Peyer's patch (tissue), 4 donors: ENCODE results near the gene SUN5. TPM values are rescaled to one million over a fixed set of nuclear protein-coding genes. Genes with fewer than 3 reads are reported as not detected.

Experiments
- DNase-seq, 3 donors: peaks; one replicate each; pipeline ENCODE4 v3.0.0-alpha.2; 2017 to 2019
- H3K27ac ChIP-seq, 4 donors: fragments of 200-600 bp; sonication (generic); one replicate each; pipeline ENCODE4 v1.5.1; 2016 to 2019
- H3K27me3 ChIP-seq, 2 donors: fragments of 200-600 bp; sonication (generic); one replicate each; pipeline ENCODE4 v1.5.1; 2019
- H3K36me3 ChIP-seq, 3 donors: fragments of 200-600 bp; sonication (generic); one replicate each; pipeline ENCODE4 v1.5.1; 2016 to 2019
- H3K4me1 ChIP-seq, 4 donors: fragments of 200-600 bp; sonication (generic); one replicate each; pipeline ENCODE4 v1.5.1; 2016 to 2019
- H3K4me3 ChIP-seq, 4 donors: fragments of 200-600 bp; sonication (generic); 1 replicate in 3 of 4; 2 replicates in 1 of 4; pipeline ENCODE4 v1.5.1; 2016 to 2019; ENCODE audit warnings: mild to moderate bottlenecking in 1 of 4
- H3K9me3 ChIP-seq, 4 donors: fragments of 200-600 bp; sonication (generic); one replicate each; pipeline ENCODE4 v1.5.1; 2016 to 2019; ENCODE audit warnings: mild to moderate bottlenecking in 1 of 4
- POLR2A ChIP-seq, 2 donors: fragments of 450-650 bp; IDR thresholded peaks; one replicate each; pipeline ENCODE4 v1.5.1; 2017; ENCODE audit warnings: antibody characterized with exemption in 2 of 2, mild to moderate bottlenecking in 2 of 2, moderate library complexity in 2 of 2
- total RNA-seq, 4 donors: library from RNA; depleted of rRNA; stranded (reverse); fragments of >200 nt; gene quantifications; one replicate each; pipeline ENCODE4 v1.1.0, GENCODE V29; 2016
- TF ChIP-seq, protein P1 (sequence below), 6 experiments: fragments of 450-650 bp in 4 of 6; fragments of 200-600 bp in 2 of 6; sonication (generic) in 1 of 6; IDR thresholded peaks; one replicate each; pipeline ENCODE4 v1.5.1; 2017 to 2019; ENCODE audit warnings: antibody characterized with exemption in 6 of 6, mild to moderate bottlenecking in 3 of 6, moderate library complexity in 1 of 6

SUN5 gene
- total RNA-seq, 4 donors from 2014 or later: not detected

DNA sequence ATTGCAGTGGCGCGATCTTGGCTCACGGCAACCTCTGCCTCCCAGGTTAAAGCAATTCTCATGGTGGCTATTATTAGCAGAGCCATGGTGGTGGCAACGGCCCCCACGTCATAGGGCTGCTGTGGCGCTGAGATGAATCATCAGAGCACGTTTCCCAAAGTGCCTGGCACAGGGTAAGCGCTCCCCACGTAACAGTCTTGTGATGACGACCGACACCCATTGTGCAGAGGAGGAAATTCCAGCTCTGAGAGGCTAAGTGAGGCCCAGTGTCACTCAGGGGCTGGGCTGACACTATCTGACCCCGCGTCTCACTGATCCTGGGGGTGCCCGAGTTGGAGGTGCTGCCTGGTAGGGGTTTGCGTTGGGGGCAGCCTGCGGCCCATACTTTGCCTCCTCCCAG, 16.2 kb downstream of the SUN5 start:
- no peak for DNase-seq
- no peaks in the 10 kb centered on the region for H3K36me3 ChIP-seq
- TF ChIP-seq POLR2A (IDR thresholded peaks at IDR 0.05): no peak
- TF ChIP-seq, protein P1, sequence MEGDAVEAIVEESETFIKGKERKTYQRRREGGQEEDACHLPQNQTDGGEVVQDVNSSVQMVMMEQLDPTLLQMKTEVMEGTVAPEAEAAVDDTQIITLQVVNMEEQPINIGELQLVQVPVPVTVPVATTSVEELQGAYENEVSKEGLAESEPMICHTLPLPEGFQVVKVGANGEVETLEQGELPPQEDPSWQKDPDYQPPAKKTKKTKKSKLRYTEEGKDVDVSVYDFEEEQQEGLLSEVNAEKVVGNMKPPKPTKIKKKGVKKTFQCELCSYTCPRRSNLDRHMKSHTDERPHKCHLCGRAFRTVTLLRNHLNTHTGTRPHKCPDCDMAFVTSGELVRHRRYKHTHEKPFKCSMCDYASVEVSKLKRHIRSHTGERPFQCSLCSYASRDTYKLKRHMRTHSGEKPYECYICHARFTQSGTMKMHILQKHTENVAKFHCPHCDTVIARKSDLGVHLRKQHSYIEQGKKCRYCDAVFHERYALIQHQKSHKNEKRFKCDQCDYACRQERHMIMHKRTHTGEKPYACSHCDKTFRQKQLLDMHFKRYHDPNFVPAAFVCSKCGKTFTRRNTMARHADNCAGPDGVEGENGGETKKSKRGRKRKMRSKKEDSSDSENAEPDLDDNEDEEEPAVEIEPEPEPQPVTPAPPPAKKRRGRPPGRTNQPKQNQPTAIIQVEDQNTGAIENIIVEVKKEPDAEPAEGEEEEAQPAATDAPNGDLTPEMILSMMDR (IDR thresholded peaks at IDR 0.05): no peak
- no peak overlapping the region for H3K4me3 ChIP-seq
- no peaks in the 10 kb centered on the region for H3K27me3 ChIP-seq
- no peaks in the 10 kb centered on the region for H3K9me3 ChIP-seq
- no peaks in the 10 kb centered on the region for H3K4me1 ChIP-seq
- no peak overlapping the region for H3K27ac ChIP-seq

DNA sequence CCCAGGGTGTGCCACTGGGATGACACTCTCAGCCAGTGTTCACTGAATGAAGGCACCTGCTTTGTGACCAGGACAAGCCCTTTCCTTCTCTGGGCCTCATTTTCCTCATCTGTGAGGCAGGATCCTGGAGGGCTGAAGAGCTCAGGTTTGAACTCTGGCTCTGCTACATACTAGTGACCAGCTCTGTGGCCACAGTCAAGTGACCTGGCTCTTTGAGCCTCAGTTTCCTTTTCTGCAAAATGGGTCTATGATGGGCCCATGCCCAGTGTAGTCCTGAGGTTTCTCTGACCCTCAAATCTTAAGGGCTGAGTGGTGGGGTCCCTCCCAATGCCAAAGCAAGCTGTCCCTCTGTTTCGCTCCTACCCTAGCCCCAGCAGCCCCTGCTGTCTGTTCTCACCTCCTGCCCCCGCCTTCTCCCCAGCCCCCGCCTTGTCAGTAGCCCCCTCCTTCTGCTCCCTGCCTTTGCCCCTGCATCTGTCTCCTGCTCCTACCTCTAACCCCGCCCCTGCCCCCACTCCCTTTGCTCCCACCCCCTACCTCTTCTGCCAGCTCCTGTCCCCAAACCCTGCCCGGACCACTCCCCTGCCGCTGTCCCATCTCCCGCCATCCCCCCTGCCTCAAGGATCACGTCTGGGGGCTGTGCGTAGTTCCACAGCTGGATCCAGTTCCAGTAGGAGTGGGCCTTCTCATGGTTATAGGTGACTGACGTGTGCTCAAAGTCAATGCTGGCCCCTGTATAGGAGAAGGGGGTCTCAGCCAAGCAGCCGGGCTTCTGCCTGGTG, 17.0 kb downstream of the SUN5 start:
- H3K27ac ChIP-seq: no peak overlapping the region
- no peak overlapping the region for H3K4me3 ChIP-seq
- no peaks in the 10 kb centered on the region for H3K9me3 ChIP-seq
- DNase-seq: no peak
- H3K4me1 ChIP-seq: no peaks in the 10 kb centered on the region
- H3K27me3 ChIP-seq: no peaks in the 10 kb centered on the region
- H3K36me3 ChIP-seq: no peaks in the 10 kb centered on the region
- TF ChIP-seq, protein P1 (IDR thresholded peaks at IDR 0.05): no peak
- no peak for TF ChIP-seq POLR2A (IDR thresholded peaks at IDR 0.05)

DNA sequence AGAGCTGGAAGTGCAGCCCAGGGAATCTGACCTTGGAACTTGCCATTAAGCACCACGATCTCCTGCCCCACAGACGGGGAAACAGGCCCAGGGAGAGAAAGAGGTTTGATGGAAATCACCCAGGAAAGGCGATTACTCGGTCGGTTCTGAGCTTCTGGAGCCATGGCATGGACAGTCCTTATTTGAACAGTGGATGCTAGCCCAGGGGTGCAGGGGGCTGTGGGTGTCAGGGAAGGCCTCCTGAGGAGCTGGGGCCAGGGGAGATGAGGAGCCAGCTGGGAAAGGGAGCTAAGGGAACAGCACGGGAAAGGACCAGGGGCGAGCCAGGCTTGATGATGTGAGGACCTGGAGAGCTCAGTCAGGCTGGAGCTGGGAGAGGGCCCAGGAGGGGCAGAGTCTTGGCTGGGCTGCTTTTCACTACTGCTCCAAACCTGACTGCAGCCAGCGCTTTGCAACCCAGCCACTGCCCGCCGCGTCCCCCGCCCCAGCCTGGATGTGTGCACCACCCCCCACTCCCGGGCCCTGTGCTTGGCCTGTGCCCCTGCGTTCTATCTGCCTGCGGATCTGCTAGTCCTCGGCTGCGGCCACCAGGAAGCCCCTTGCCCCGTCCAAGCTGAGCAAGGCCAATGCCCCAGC, 17.8 kb downstream of the SUN5 start:
- no peak overlapping the region for H3K27ac ChIP-seq

DNA sequence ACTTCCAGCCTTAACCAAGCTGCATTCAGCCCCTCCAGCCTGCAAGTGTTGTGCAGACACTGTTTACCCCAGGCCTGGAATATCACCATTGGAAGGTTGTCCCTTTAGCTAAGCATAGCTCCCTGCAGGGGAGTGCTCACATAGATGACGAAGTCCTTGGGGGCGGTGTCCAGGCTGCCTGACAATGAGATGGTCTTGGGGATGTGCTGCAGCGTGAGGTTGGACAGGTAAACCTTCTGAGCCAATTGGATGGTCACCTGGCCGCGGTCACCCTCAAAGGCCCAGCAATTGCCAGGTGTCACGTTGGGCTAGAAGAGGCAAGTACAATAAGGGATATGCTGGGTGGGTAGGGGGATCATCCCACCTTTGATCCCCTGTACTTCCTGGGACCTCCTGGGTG, 18.6 kb downstream of the SUN5 start:
- Histone ChIP-seq H3K4me3 (no peak overlapping the region), H3K27ac (no peak overlapping the region), H3K4me1 (no peaks in the 10 kb centered on the region), H3K36me3 (no peaks in the 10 kb centered on the region), H3K27me3 (no peaks in the 10 kb centered on the region), H3K9me3 (no peaks in the 10 kb centered on the region)
- DNase-seq: no peak
- TF ChIP-seq POLR2A (IDR thresholded peaks at IDR 0.05): no peak
- TF ChIP-seq, protein P1 (IDR thresholded peaks at IDR 0.05): no peak

More for the DNA sequence above, 17.8 kb downstream of the SUN5 start:
- TF ChIP-seq, protein P1 (IDR thresholded peaks at IDR 0.05): no peak
- TF ChIP-seq POLR2A (IDR thresholded peaks at IDR 0.05): no peak
- no peak for DNase-seq
- no peaks in the 10 kb centered on the region for H3K36me3 ChIP-seq
- no peaks in the 10 kb centered on the region for H3K27me3 ChIP-seq
- no peaks in the 10 kb centered on the region for H3K4me1 ChIP-seq
- H3K4me3 ChIP-seq: no peak overlapping the region
- no peaks in the 10 kb centered on the region for H3K9me3 ChIP-seq

DNA sequence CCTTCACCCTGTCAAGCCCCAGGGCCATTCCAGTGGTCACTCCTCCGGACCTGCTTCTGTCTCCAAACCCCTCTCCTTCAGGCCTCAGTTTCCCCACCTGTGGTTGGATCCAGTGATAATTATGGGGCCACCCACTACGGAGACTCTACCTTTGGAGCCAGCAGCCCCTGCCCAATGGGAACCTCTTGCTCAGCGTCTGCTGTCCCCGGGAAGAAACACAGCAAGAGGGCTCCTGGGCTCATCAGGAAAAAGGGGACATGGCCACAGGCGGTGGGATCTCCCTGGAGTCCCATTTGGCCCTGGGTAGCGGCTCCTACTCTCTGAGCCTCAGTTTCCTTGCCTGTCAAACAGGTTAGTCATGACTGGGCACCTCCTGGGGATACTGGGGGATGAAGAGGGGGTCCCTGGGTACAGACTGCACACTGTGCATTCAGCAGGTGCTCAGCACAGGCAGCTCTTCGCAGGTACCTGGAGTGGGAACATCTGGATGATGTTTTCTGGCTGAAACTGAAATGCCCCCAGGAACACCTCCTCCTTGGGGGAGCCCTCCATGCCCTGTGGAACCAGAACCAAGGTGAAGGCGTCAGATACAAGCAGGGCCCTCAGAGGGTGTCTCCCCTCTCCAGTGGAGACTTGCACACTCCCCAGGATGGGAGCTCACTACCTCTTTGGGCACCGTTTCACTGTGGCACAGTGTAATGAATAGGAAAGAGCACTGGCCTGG, 19.4 kb downstream of the SUN5 start:
- Histone ChIP-seq H3K27me3 (no peaks in the 10 kb centered on the region), H3K4me3 (no peak overlapping the region), H3K4me1 (no peaks in the 10 kb centered on the region), H3K9me3 (no peaks in the 10 kb centered on the region), H3K36me3 (no peaks in the 10 kb centered on the region), H3K27ac (no peak overlapping the region)
- TF ChIP-seq POLR2A (IDR thresholded peaks at IDR 0.05): no peak
- no peak for DNase-seq

DNA sequence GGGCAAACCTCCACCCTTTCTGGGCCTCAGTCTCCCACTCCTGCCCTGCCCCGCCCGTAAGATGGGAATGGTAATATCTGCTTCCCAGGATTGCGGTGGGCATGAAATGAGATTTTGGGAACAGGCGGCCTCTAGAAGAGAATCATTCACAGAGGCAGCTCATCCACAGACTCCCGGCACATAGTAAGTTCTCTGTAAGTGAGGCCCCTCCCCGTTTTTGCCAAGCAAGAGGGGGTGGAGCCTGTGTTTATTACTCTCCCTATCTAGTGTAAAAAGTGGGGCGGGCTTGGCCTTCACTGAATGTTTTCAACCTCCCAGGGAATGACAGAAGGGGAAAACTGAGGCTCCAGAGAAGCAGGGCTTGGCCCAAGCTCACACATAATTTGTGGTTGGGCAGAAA, 20.0 kb downstream of the SUN5 start:
- no peak for DNase-seq

More for the DNA sequence above, 20.0 kb downstream of the SUN5 start:
- no peak overlapping the region for H3K27ac ChIP-seq
- H3K4me1 ChIP-seq: no peaks in the 10 kb centered on the region
- TF ChIP-seq, protein P1 (IDR thresholded peaks at IDR 0.05): no peak
- TF ChIP-seq POLR2A (IDR thresholded peaks at IDR 0.05): no peak
- no peaks in the 10 kb centered on the region for H3K36me3 ChIP-seq
- H3K4me3 ChIP-seq: no peak overlapping the region
- H3K9me3 ChIP-seq: no peaks in the 10 kb centered on the region
- H3K27me3 ChIP-seq: no peaks in the 10 kb centered on the region
